B cell (primary cell): ENCODE measurements around the gene EEF1B2. TPM values are rescaled to one million over a fixed set of nuclear protein-coding genes. Genes with fewer than 3 reads are reported as not detected.
"Not testable (repeated sequence)": the region's sequence is repeated elsewhere in the genome, so short reads cannot be mapped to it uniquely, and the experiment has no call there.

Experiments
- ATAC-seq: fragments of 200-7000 bp; cut with Tn5 transposase; one replicate; pipeline ENCODE4 v1.10.0; 2021; ENCODE audit warnings: low read depth, mild to moderate bottlenecking, moderate number of reproducible peaks, moderate library complexity
- CTCF ChIA-PET: fragments of 350-600 bp; sonication (Branson Sonifier 250); formaldehyde crosslinking; loops from one replicate; lab custom pipeline; 2021; ENCODE audit warnings: antibody characterized with exemption, inconsistent platforms; lab: Charles Lee
- POLR2A ChIA-PET: fragments of 350-600 bp; sonication (Branson Sonifier 250); formaldehyde crosslinking; loops from one replicate; lab custom pipeline; 2021; ENCODE audit warnings: antibody characterized with exemption; lab: Charles Lee
- DNase-seq: peaks from one replicate; pipeline ENCODE4 v3.0.0; 2013
- H2AFZ ChIP-seq: 2 replicates; pipeline ENCODE4 v1.6.1; 2012; ENCODE audit warnings: mild to moderate bottlenecking, low read depth, low read length; ENCODE audit not compliant: insufficient read depth, poor library complexity, severe bottlenecking
- H3K27ac ChIP-seq, 2 donors: 1 replicate in 1 of 2; 2 replicates in 1 of 2; pipeline ENCODE4 v1.5.1; 2012 to 2013; ENCODE audit warnings: low read length in 2 of 2, mild to moderate bottlenecking in 2 of 2, moderate library complexity in 1 of 2
- H3K27me3 ChIP-seq, 4 experiments: fragments of 200-600 bp in 1 of 4; sonication (generic) in 1 of 4; replicated peaks in 1 of 4; 1 replicate in 2 of 4; 2 replicates in 2 of 4; pipeline versions ENCODE4 v1.6.1 to v1.7.0; 2013 to 2016; ENCODE audit warnings: low read length in 3 of 4, mild to moderate bottlenecking in 2 of 4, mixed read lengths in 1 of 4, moderate library complexity in 1 of 4; ENCODE audit not compliant: insufficient read depth in 4 of 4, control insufficient read depth in 3 of 4; ENCODE audit errors: control extremely low read depth in 1 of 4
- H3K36me3 ChIP-seq, 2 experiments: replicated peaks in 1 of 2; 1 replicate in 1 of 2; 2 replicates in 1 of 2; pipeline versions ENCODE4 v1.6.1 to v1.7.1; 2013; ENCODE audit warnings: low read length in 1 of 2; ENCODE audit not compliant: insufficient read depth in 2 of 2, control insufficient read depth in 1 of 2; ENCODE audit errors: control extremely low read depth in 1 of 2, extremely low read depth in 1 of 2
- H3K4me1 ChIP-seq, 2 donors: fragments of 200-600 bp in 1 of 2; sonication (generic) in 1 of 2; 1 replicate in 1 of 2; 2 replicates in 1 of 2; pipeline versions ENCODE4 v1.5.1 to v1.6.1; 2013 to 2017; ENCODE audit warnings: low read length in 2 of 2; ENCODE audit not compliant: control insufficient read depth in 2 of 2, insufficient read depth in 2 of 2
- H3K4me2 ChIP-seq: replicated peaks from 2 replicates; pipeline ENCODE3; 2012; ENCODE audit warnings: mild to moderate bottlenecking, low read depth, low read length; ENCODE audit not compliant: poor library complexity, severe bottlenecking
- H3K4me3 ChIP-seq, 5 experiments: fragments of 200-600 bp in 1 of 5; sonication (generic) in 1 of 5; 1 replicate in 3 of 5; 2 replicates in 2 of 5; pipeline versions ENCODE4 v1.5.1 to v1.7.0; 2011 to 2016; ENCODE audit warnings: low read length in 4 of 5, mild to moderate bottlenecking in 4 of 5, low read depth in 2 of 5, control low read depth in 1 of 5, moderate library complexity in 1 of 5; ENCODE audit not compliant: insufficient read depth in 1 of 5; ENCODE audit errors: control extremely low read depth in 1 of 5, extremely low read depth in 1 of 5
- H3K79me2 ChIP-seq: fragments of 200-600 bp; sonication (generic); one replicate; pipeline ENCODE4 v1.6.0; 2016; ENCODE audit warnings: low read length; ENCODE audit not compliant: control insufficient read depth, insufficient read depth
- H3K9ac ChIP-seq: fragments of 200-600 bp; sonication (generic); 2 replicates; pipeline ENCODE4 v1.6.1; 2017; ENCODE audit warnings: mild to moderate bottlenecking, low read length, moderate library complexity
- H3K9me3 ChIP-seq, 3 donors: one replicate each; pipeline versions ENCODE4 v1.6.1 to v1.7.1; 2013; ENCODE audit warnings: low read length in 2 of 3; ENCODE audit not compliant: control insufficient read depth in 2 of 3, insufficient read depth in 1 of 3; ENCODE audit errors: control extremely low read depth in 1 of 3
- H4K20me1 ChIP-seq: 2 replicates; pipeline ENCODE4 v1.6.0; 2012; ENCODE audit warnings: mild to moderate bottlenecking, low read length; ENCODE audit not compliant: insufficient read depth, control insufficient read depth, poor library complexity, severe bottlenecking
- H3K27ac Mint-ChIP-seq: one replicate; pipeline ENCODE4 v1.8.0; 2021; ENCODE audit warnings: mixed read lengths
- H3K27me3 Mint-ChIP-seq: one replicate; pipeline ENCODE4 v1.8.0; 2021; ENCODE audit warnings: mixed read lengths
- H3K4me1 Mint-ChIP-seq: one replicate; pipeline ENCODE4 v1.8.0; 2021; ENCODE audit warnings: mixed read lengths
- H3K4me3 Mint-ChIP-seq: one replicate; pipeline ENCODE4 v1.8.0; 2021; ENCODE audit warnings: mixed read lengths
- H3K9me3 Mint-ChIP-seq: one replicate; pipeline ENCODE4 v1.8.0; 2022; ENCODE audit warnings: mixed read lengths; ENCODE audit not compliant: insufficient read depth
- EZH2 ChIP-seq: IDR thresholded peaks from 2 replicates; pipeline ENCODE4 v1.6.1; 2012; ENCODE audit warnings: borderline replicate concordance, low read depth, mild to moderate bottlenecking, moderate library complexity, low read length; ENCODE audit not compliant: insufficient read depth, poor library complexity, severe bottlenecking
- WGBS: methylation state at CpG from one replicate; pipeline ENCODE4 v1.1.5; 2013; ENCODE audit warnings: missing lambda C conversion rate; ENCODE audit not compliant: insufficient coverage; 5-methylcytosine and 5-hydroxymethylcytosine counted together
- intact Hi-C: fragments of 100-400 bp; cut with micrococcal nuclease; formaldehyde crosslinking; loops from one replicate; pipeline ENCODE4 v1.10.0; 2022
- polyA plus RNA-seq: library from polyadenylated mRNA; depleted of rRNA; stranded (reverse); fragments of >200 nt; gene quantifications from 2 replicates; pipeline ENCODE4 v1.2.3, GENCODE V29; 2012
- total RNA-seq, 2 donors: library from RNA; stranded (reverse); fragments of 120-200 nt in 1 of 2; gene quantifications; 1 replicate in 1 of 2; 2 replicates in 1 of 2; pipeline versions ENCODE4 v1.2.3 to v1.2.4, GENCODE V29; 2013 to 2022
- TF ChIP-seq, protein P1 (sequence below): fragments of 200-600 bp; IDR thresholded peaks from one replicate; pipeline ENCODE4 v1.8.0; 2022; ENCODE audit warnings: antibody characterized with exemption, mild to moderate bottlenecking

Gene EEF1B2
- total and polyA plus RNA-seq, 2 donors (not counting 1 experiment from before 2014, with no cell fraction given): 815 to 862 TPM

DNA sequence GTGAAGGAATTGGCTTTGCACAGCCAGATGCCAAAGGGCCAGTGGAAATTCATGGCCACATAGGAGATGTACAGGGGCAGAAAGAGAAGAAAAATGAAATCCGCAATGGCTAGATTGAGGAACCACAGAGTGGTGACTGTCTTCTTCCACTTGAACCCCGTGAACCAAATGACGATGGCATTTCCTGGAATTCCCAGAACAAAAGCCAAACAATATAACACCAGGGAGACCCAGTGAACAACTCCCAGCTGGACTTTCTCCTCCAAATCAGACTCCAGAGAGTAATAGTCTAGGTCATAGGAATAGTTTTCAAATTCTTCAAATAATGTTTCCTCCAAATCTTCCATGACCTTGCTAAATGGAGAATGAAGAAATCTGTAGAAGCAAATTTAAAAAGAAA, 17.2 kb downstream of the EEF1B2 start:
- Histone ChIP-seq H3K9me3 (no peaks in the 10 kb centered on the region), H3K9ac (no peak overlapping the region), H3K27me3 (peaks cover 0 to 4% (median 0%) of the 10 kb centered on the region in 4 experiments), H2AFZ (no peak overlapping the region), H3K4me2 (no peak overlapping the region), H3K4me3 (no peak overlapping the region), H3K27ac (no peak overlapping the region), H3K79me2 (no peaks in the 10 kb centered on the region), H3K4me1 (no peaks in the 10 kb centered on the region), H4K20me1 (no peaks in the 10 kb centered on the region), H3K36me3 (no peaks in the 10 kb centered on the region)
- CTCF ChIA-PET: no interaction called here
- POLR2A ChIA-PET: no interaction called here
- TF ChIP-seq, protein P1, sequence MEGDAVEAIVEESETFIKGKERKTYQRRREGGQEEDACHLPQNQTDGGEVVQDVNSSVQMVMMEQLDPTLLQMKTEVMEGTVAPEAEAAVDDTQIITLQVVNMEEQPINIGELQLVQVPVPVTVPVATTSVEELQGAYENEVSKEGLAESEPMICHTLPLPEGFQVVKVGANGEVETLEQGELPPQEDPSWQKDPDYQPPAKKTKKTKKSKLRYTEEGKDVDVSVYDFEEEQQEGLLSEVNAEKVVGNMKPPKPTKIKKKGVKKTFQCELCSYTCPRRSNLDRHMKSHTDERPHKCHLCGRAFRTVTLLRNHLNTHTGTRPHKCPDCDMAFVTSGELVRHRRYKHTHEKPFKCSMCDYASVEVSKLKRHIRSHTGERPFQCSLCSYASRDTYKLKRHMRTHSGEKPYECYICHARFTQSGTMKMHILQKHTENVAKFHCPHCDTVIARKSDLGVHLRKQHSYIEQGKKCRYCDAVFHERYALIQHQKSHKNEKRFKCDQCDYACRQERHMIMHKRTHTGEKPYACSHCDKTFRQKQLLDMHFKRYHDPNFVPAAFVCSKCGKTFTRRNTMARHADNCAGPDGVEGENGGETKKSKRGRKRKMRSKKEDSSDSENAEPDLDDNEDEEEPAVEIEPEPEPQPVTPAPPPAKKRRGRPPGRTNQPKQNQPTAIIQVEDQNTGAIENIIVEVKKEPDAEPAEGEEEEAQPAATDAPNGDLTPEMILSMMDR: no peak
- no peak for TF ChIP-seq EZH2
- Mint-ChIP-seq H3K27me3 (no peaks in the 10 kb centered on the region), H3K27ac (no peak overlapping the region), H3K4me1 (no peaks in the 10 kb centered on the region), H3K4me3 (no peak overlapping the region), H3K9me3 (no peaks in the 10 kb centered on the region)
- 100% methylated on average over 1 of the region's 3 CpGs for WGBS
- DNase-seq (no peak), ATAC-seq (no peak)
- intact Hi-C loops: no loop called here

DNA sequence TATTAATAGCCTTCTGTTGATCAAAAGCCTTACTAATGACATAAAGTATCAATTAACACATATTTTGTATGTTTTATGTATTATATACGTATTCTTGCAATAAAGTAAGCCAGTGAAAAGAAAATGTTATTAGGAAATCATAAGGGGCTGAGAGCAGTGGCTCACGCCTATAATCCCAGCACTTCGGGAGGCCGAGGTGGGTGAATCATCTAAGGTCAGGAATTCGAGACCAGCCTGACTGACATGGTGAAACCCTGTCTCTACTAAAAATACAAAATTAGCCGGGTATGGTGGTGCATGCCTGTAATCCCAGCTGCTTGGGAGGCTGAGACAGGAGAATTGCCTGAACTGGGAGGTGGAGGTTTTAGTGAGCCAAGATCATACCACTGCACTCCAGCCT, 21.8 kb downstream of the EEF1B2 start:
- H3K27me3 Mint-ChIP-seq, ATAC-seq, H3K36me3 ChIP-seq, H3K4me1 Mint-ChIP-seq, H3K4me3 Mint-ChIP-seq, H4K20me1 ChIP-seq, H3K27me3 ChIP-seq, H3K9ac ChIP-seq, H3K9me3 Mint-ChIP-seq, H3K79me2 ChIP-seq, intact Hi-C loops, H2AFZ ChIP-seq, H3K27ac Mint-ChIP-seq, CTCF ChIA-PET, H3K4me1 ChIP-seq, H3K27ac ChIP-seq, DNase-seq, H3K9me3 ChIP-seq, H3K4me2 ChIP-seq, H3K4me3 ChIP-seq: not testable (repeated sequence)
- WGBS: 100% methylated on average over 4 of the region's 6 CpGs
- POLR2A ChIA-PET: interaction anchor here (0.7 kb wide), 1 partner anchor 20 kb away, joined by 3 read pairs; no protein-coding TSS in a partner anchor
